GM15510 (cell line): Measurements from ENCODE around the gene GINS1.

Experiments
- POLR2A ChIP-seq: IDR thresholded peaks from 3 replicates; pipeline ENCODE4 v1.6.1; 2011; ENCODE audit warnings: borderline replicate concordance; ENCODE audit not compliant: insufficient read length; ENCODE audit errors: extremely low read depth

Gene GINS1

GRCh38 chr20:25378884-25379733 is 28.4 kb upstream of the GINS1 start:
- no peak for TF ChIP-seq POLR2A

- no peak for TF ChIP-seq POLR2A
These were observed 26.4 kb upstream of the GINS1 start for GRCh38 chr20:25380945-25381614.

GRCh38 chr20:25382704-25383370 is 24.6 kb upstream of the GINS1 start:
- TF ChIP-seq POLR2A: no peak

GRCh38 chr20:25389401-25389857 is 18.0 kb upstream of the GINS1 start:
- TF ChIP-seq POLR2A: no peak

GRCh38 chr20:25389858-25390537 is 17.5 kb upstream of the GINS1 start:
- no peak for TF ChIP-seq POLR2A

- peak; percentile 90 for TF ChIP-seq POLR2A
These were observed 16.6 kb upstream of the GINS1 start, which contains the start of gene ABHD12 for GRCh38 chr20:25390538-25391528. TSS of gene ABHD12 (minus strand) at chr20:25390835. CDS start at chr20:25390703, 132 bp downstream.

GRCh38 chr20:25394276-25394675 is 13.2 kb upstream of the GINS1 start:
- TF ChIP-seq POLR2A: no peak

- no peak for TF ChIP-seq POLR2A
These were observed 12.5 kb upstream of the GINS1 start for GRCh38 chr20:25394996-25395395.

GRCh38 chr20:25397096-25397495 is 10.4 kb upstream of the GINS1 start:
- no peak for TF ChIP-seq POLR2A

GRCh38 chr20:25397821-25398220 is 9.7 kb upstream of the GINS1 start:
- no peak for TF ChIP-seq POLR2A

GRCh38 chr20:25398376-25399036 is 9.0 kb upstream of the GINS1 start:
- no peak for TF ChIP-seq POLR2A

- no peak for TF ChIP-seq POLR2A
These were observed 8.4 kb upstream of the GINS1 start for GRCh38 chr20:25399037-25399430.

- no peak for TF ChIP-seq POLR2A
These were observed 4.9 kb upstream of the GINS1 start for GRCh38 chr20:25402583-25402982.
